ENCODE measurements around the gene CRY1. TPM values are rescaled to one million over a fixed set of nuclear protein-coding genes. Genes with fewer than 3 reads are reported as not detected.

CRY1 gene
- total and polyA plus RNA-seq, 9 of the 15 experiments (the other 6 are each of a cell fraction or from before 2014, with no cell fraction given), result 8.7 to 33.3 (median 25.2) TPM

DNA sequence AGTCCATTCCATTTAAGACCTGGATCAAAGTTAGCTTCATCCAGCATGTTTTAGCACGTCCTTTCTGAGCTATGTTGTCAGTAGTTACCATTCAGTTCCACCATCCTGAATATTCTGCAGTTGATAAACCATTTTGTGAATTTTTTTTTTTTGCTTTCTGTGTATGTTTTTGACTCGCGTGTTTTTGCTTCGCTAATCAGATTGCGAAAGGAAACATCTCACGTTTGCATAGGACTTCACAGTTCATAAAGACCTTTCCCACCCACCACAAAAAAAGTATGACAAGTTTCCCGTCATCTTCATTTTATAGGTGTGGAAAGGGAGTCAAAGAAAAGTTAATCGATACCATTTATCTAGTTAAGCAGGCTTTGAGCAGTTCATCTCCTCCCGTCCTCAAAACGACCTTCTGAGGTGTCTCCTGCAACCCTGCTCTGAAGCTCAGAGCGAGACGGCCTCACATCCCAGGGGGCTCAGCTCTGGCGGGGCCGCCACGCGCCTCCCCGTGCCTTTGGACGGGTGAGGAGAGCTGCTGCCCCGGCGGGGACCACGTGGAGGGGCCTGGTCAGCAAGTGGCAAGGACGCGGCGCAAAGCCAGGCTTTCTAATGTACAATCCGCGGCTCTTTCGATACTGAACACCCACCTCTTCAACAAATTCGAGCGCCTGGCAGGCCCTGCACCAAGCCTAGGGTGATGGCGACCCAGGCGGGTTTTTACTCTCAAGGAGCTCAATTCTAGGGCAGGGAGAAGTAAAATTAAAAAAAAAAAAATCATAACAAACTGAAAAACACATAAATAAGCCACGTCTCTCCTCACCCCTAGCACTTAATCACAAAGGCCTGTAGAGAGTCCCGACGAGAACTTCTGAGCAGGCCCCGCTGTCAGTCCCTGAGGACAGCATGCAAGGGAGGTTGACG, 138.6 kb downstream of the CRY1 start (continued):
- TF ChIP-seq, protein P1, sequence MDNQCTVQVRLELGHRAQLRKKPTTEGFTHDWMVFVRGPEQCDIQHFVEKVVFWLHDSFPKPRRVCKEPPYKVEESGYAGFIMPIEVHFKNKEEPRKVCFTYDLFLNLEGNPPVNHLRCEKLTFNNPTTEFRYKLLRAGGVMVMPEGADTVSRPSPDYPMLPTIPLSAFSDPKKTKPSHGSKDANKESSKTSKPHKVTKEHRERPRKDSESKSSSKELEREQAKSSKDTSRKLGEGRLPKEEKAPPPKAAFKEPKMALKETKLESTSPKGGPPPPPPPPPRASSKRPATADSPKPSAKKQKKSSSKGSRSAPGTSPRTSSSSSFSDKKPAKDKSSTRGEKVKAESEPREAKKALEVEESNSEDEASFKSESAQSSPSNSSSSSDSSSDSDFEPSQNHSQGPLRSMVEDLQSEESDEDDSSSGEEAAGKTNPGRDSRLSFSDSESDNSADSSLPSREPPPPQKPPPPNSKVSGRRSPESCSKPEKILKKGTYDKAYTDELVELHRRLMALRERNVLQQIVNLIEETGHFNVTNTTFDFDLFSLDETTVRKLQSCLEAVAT (IDR thresholded peaks at IDR 0.05), result 0 out of 4 replicates have a peak, but pooled peaks of 1 of the 2 experiments have one; percentile 17
- TF ChIP-seq, protein P2, sequence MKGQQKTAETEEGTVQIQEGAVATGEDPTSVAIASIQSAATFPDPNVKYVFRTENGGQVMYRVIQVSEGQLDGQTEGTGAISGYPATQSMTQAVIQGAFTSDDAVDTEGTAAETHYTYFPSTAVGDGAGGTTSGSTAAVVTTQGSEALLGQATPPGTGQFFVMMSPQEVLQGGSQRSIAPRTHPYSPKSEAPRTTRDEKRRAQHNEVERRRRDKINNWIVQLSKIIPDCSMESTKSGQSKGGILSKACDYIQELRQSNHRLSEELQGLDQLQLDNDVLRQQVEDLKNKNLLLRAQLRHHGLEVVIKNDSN (CRISPR knock-in tag; IDR thresholded peaks at IDR 0.05), result peak; percentile 75
- TF ChIP-seq HDAC1 (IDR thresholded peaks at IDR 0.05) (peak in 1 of 2 experiments; percentile 16; a peak in 1 of 4 replicates), SRSF7 (optimal IDR thresholded peaks at IDR 0.05; ENCODE audit: low read depth, low read length) (no peak), POLR3G (IDR thresholded peaks at IDR 0.05; ENCODE audit: extremely low read depth, insufficient read length, insufficient replicate concordance) (no peak), ZNF717 (CRISPR knock-in tag; IDR thresholded peaks at IDR 0.05) (no peak), HDAC2 (IDR thresholded peaks at IDR 0.05) (0 out of 2 replicates have a peak, but pooled peaks have one; percentile 16), ZNF316 (IDR thresholded peaks at IDR 0.05) (peak; percentile 90), RFX7 (CRISPR knock-in tag; IDR thresholded peaks at IDR 0.05) (no peak), XRCC5 (IDR thresholded peaks at IDR 0.05; ENCODE audit: low read depth, low read length) (0 out of 2 replicates have a peak, but pooled peaks have one; percentile 18), ZNF384 (IDR thresholded peaks at IDR 0.05; ENCODE audit: low read depth, low read length) (0 out of 2 replicates have a peak, but pooled peaks have one; percentile 19)
- TF ChIP-seq, protein P3, sequence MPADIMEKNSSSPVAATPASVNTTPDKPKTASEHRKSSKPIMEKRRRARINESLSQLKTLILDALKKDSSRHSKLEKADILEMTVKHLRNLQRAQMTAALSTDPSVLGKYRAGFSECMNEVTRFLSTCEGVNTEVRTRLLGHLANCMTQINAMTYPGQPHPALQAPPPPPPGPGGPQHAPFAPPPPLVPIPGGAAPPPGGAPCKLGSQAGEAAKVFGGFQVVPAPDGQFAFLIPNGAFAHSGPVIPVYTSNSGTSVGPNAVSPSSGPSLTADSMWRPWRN (IDR thresholded peaks at IDR 0.05; ENCODE audit: low read depth), result no peak
- TF ChIP-seq, protein P4, sequence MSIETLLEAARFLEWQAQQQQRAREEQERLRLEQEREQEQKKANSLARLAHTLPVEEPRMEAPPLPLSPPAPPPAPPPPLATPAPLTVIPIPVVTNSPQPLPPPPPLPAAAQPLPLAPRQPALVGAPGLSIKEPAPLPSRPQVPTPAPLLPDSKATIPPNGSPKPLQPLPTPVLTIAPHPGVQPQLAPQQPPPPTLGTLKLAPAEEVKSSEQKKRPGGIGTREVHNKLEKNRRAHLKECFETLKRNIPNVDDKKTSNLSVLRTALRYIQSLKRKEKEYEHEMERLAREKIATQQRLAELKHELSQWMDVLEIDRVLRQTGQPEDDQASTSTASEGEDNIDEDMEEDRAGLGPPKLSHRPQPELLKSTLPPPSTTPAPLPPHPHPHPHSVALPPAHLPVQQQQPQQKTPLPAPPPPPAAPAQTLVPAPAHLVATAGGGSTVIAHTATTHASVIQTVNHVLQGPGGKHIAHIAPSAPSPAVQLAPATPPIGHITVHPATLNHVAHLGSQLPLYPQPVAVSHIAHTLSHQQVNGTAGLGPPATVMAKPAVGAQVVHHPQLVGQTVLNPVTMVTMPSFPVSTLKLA (conservative IDR thresholded peaks at IDR 0.05), result peak; percentile 83 to 90
- TF ChIP-seq, protein P5, sequence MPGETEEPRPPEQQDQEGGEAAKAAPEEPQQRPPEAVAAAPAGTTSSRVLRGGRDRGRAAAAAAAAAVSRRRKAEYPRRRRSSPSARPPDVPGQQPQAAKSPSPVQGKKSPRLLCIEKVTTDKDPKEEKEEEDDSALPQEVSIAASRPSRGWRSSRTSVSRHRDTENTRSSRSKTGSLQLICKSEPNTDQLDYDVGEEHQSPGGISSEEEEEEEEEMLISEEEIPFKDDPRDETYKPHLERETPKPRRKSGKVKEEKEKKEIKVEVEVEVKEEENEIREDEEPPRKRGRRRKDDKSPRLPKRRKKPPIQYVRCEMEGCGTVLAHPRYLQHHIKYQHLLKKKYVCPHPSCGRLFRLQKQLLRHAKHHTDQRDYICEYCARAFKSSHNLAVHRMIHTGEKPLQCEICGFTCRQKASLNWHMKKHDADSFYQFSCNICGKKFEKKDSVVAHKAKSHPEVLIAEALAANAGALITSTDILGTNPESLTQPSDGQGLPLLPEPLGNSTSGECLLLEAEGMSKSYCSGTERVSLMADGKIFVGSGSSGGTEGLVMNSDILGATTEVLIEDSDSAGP (CRISPR knock-in tag; IDR thresholded peaks at IDR 0.05), result no peak
- TF ChIP-seq, protein P6, sequence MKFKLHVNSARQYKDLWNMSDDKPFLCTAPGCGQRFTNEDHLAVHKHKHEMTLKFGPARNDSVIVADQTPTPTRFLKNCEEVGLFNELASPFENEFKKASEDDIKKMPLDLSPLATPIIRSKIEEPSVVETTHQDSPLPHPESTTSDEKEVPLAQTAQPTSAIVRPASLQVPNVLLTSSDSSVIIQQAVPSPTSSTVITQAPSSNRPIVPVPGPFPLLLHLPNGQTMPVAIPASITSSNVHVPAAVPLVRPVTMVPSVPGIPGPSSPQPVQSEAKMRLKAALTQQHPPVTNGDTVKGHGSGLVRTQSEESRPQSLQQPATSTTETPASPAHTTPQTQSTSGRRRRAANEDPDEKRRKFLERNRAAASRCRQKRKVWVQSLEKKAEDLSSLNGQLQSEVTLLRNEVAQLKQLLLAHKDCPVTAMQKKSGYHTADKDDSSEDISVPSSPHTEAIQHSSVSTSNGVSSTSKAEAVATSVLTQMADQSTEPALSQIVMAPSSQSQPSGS (CRISPR knock-in tag; IDR thresholded peaks at IDR 0.05), result 0 out of 2 replicates have a peak, but pooled peaks have one; percentile 27

Data from K562 (cell line).